ENCODE results near the gene LTBP1. TPM values are rescaled to one million over a fixed set of nuclear protein-coding genes. Genes with fewer than 3 reads are reported as not detected.

The LTBP1 gene
- total RNA-seq, 2 experiments from 2014 or later: 0.06 TPM; not detected in 1

DNA sequence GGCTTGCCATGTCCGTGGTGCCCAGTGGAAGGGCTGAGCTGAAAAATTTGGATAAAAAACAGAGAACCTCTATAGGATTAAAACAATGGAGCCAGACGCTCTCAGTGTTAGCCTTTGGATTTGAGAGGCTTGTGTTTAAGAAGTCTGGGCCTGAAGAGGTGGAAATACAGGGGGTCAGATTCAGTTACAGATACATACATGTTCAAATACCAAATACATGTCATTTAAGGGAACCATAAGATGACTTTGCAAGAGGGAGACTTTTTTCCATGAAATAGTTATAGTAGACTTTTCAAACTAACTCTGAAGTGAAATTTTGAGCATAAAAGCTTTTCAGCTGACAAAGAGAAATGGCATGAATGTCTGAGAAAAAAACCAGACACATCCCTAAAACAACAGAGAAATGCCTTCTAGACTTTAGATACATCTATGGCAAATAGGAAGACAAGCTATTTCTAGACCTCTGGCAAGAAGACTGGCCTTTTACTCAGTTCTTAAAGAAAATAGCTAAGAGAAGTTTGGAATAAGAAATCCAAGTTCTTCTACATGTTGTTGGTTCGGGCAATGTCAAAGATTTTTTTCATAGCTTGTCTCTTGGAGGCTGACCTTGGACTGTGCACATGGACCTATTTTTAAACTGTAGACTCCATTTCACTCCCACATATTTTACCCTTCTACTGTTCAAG is 112.9 kb downstream of the LTBP1 start:
- H3K4me1 ChIP-seq (ENCODE audit: insufficient read depth, low read length): no peaks in the 10 kb centered on the region
- DNase-seq (no peak), ATAC-seq (ENCODE audit: poor library complexity) (no peak)
- TF ChIP-seq, protein P1, sequence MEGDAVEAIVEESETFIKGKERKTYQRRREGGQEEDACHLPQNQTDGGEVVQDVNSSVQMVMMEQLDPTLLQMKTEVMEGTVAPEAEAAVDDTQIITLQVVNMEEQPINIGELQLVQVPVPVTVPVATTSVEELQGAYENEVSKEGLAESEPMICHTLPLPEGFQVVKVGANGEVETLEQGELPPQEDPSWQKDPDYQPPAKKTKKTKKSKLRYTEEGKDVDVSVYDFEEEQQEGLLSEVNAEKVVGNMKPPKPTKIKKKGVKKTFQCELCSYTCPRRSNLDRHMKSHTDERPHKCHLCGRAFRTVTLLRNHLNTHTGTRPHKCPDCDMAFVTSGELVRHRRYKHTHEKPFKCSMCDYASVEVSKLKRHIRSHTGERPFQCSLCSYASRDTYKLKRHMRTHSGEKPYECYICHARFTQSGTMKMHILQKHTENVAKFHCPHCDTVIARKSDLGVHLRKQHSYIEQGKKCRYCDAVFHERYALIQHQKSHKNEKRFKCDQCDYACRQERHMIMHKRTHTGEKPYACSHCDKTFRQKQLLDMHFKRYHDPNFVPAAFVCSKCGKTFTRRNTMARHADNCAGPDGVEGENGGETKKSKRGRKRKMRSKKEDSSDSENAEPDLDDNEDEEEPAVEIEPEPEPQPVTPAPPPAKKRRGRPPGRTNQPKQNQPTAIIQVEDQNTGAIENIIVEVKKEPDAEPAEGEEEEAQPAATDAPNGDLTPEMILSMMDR (IDR thresholded peaks at IDR 0.05): no peak
- intact Hi-C loops (cut with DNase I, micrococcal nuclease): no loop called here
- Mint-ChIP-seq H3K9me3 (no peaks in the 10 kb centered on the region), H3K4me3 (no peak overlapping the region), H3K36me3 (ENCODE audit: low read depth) (no peaks in the 10 kb centered on the region), H3K4me1 (ENCODE audit: low read depth) (no peaks in the 10 kb centered on the region), H3K27me3 (no peaks in the 10 kb centered on the region), H3K27ac (no peak overlapping the region)
- peaks cover 0 to 8% of the 10 kb centered on the region in 2 experiments for H3K9me3 ChIP-seq (ENCODE audit: control insufficient read depth in 1 of 2, insufficient read depth in 1 of 2, low read length in 2 of 2)
- H3K27me3 ChIP-seq (ENCODE audit: control insufficient read depth in 1 of 2, insufficient read depth in 2 of 2, low read length in 2 of 2): no peaks in the 10 kb centered on the region
- no peak overlapping the region for H3K27ac ChIP-seq (ENCODE audit: low read depth in 1 of 2, low read length in 2 of 2)
- ChIA-PET CTCF (no interaction called here), POLR2A (no interaction called here)
- H3K4me3 ChIP-seq (ENCODE audit: low read length): no peak overlapping the region
- H3K36me3 ChIP-seq (ENCODE audit: insufficient read depth, low read length): no peaks in the 10 kb centered on the region

DNA sequence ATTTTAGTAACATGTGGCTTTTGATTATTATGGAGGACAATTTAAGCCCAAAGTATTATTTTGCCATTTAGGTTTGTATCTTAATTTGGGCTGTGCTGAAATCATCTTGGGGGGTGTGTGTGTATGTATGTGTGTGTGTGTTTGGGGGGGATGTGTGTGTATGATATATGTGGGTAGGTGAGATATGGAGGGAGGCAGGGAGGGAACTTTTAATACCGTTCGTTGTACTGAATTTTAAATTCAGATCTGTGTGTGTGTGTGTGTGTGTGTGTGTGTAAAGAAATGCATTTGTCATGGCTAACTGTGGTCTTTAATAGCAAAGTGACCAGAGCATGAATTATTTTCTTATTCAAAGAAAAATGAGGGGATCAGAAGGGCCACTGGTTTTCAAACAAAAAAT is 113.7 kb downstream of the LTBP1 start:
- TF ChIP-seq, protein P1 (IDR thresholded peaks at IDR 0.05): no peak
- Mint-ChIP-seq H3K9me3 (no peaks in the 10 kb centered on the region), H3K27ac (no peak overlapping the region), H3K4me1 (ENCODE audit: low read depth) (no peaks in the 10 kb centered on the region), H3K4me3 (no peak overlapping the region), H3K27me3 (no peaks in the 10 kb centered on the region), H3K36me3 (ENCODE audit: low read depth) (no peaks in the 10 kb centered on the region)
- no peak for ATAC-seq (ENCODE audit: poor library complexity)
- intact Hi-C loops (cut with DNase I, micrococcal nuclease): no loop called here
- ChIA-PET CTCF (no interaction called here), POLR2A (no interaction called here)
- Histone ChIP-seq H3K27me3 (ENCODE audit: control insufficient read depth in 1 of 2, insufficient read depth in 2 of 2, low read length in 2 of 2) (peaks cover 0 to 4% of the 10 kb centered on the region in 2 experiments), H3K27ac (ENCODE audit: low read depth in 1 of 2, low read length in 2 of 2) (no peak overlapping the region), H3K4me1 (ENCODE audit: insufficient read depth, low read length) (no peaks in the 10 kb centered on the region), H3K9me3 (ENCODE audit: control insufficient read depth in 1 of 2, insufficient read depth in 1 of 2, low read length in 2 of 2) (peaks cover 0 to 8% of the 10 kb centered on the region in 2 experiments), H3K36me3 (ENCODE audit: insufficient read depth, low read length) (no peaks in the 10 kb centered on the region), H3K4me3 (ENCODE audit: low read length) (no peak overlapping the region)
- no peak for DNase-seq

DNA sequence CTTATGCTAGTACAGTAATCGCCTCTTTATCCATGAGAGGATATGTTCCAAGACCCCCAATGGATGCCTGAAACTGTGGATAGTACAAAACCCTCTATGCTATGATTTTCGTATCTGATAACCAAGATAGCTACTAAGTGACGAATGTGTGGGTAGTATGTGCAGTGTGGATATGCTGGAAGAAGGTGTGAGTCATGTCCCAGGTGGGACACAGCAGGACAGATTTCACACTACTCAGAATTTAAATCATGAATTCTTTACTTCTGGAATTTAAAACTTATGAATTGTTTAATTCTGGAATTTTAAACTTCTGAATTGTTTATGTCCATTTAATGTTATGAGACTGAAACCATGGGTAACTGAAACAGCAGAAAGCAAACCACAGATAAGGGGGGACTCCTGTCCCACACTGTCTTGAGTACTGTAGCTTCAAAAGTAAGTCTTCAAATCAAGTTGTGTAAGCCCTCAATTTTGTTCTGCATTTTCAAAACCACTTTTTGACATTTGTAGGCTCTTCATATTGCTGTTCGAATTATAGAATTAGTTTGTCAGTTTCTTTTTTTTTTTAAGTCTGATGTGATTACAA is 116.0 kb downstream of the LTBP1 start:
- CTCF ChIA-PET: no interaction called here
- H3K36me3 ChIP-seq (ENCODE audit: insufficient read depth, low read length): no peaks in the 10 kb centered on the region
- TF ChIP-seq, protein P1 (IDR thresholded peaks at IDR 0.05): no peak

More for the DNA sequence above, 116.0 kb downstream of the LTBP1 start:
- Mint-ChIP-seq H3K27me3 (peaks cover 6% of the 10 kb centered on the region), H3K9me3 (no peaks in the 10 kb centered on the region), H3K4me3 (no peak overlapping the region), H3K36me3 (ENCODE audit: low read depth) (no peaks in the 10 kb centered on the region), H3K27ac (no peak overlapping the region), H3K4me1 (ENCODE audit: low read depth) (no peaks in the 10 kb centered on the region)
- H3K4me3 ChIP-seq (ENCODE audit: low read length): no peak overlapping the region
- intact Hi-C loops (cut with DNase I, micrococcal nuclease): no loop called here
- no peaks in the 10 kb centered on the region for H3K4me1 ChIP-seq (ENCODE audit: insufficient read depth, low read length)
- no peak overlapping the region for H3K27ac ChIP-seq (ENCODE audit: low read depth in 1 of 2, low read length in 2 of 2)
- no peak for ATAC-seq (ENCODE audit: poor library complexity)
- DNase-seq: no peak
- peaks cover 0 to 1% of the 10 kb centered on the region in 2 experiments for H3K9me3 ChIP-seq (ENCODE audit: control insufficient read depth in 1 of 2, insufficient read depth in 1 of 2, low read length in 2 of 2)
- H3K27me3 ChIP-seq (ENCODE audit: control insufficient read depth in 1 of 2, insufficient read depth in 2 of 2, low read length in 2 of 2): peaks cover 0 to 4% of the 10 kb centered on the region in 2 experiments
- POLR2A ChIA-PET: no interaction called here
